Stimulated activated CD4-positive, alpha-beta T cell treated with anti-CD3 and anti-CD28 coated beads, Interleukin-2, amount 100 ng/mL, for 24 hours (primary cell): ENCODE data around the gene MYL3.

ENCODE experiments used
- DNase-seq, 2 donors: peaks; one replicate each; pipeline ENCODE4 v3.0.0-alpha.2; 2020

The MYL3 gene

DNA sequence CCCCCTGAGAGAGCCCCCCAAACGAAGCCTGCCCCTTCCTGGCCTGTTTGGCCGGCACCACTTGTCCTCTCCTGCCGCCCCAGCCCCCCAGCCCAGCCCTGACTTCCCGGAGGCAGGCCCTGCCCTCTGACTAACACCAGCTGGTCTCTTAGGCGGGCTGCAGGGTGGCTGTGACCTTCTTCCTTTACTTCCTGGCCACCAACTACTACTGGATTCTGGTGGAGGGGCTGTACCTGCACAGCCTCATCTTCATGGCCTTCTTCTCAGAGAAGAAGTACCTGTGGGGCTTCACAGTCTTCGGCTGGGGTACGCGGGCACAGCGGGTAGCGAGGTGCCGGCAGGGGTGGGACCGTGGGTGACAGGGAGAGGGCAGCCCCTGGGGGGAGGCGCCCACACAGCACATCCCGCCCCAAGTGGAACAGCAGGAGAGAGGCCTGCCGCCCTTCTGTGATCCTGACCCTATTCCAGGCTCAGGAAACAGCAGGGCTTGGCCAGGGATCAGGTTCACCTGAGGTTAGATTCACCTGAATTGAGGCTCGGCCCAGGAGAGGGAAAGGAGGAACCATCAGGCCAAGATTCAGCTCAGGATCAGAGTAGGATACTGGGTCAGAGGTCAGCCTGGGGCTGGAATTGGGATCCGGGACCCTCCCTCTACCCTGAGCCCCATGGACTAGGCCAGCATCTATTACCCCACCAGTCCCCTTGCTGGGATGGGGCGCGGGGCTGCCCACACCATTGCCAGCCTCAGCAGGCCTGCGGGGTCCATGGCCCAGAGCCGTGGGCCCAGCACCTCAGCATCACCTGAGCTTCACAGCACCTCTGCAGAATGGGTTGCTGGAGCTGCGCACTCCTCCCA lies 36.1 kb upstream of the MYL3 start:
- no peak for DNase-seq

DNA sequence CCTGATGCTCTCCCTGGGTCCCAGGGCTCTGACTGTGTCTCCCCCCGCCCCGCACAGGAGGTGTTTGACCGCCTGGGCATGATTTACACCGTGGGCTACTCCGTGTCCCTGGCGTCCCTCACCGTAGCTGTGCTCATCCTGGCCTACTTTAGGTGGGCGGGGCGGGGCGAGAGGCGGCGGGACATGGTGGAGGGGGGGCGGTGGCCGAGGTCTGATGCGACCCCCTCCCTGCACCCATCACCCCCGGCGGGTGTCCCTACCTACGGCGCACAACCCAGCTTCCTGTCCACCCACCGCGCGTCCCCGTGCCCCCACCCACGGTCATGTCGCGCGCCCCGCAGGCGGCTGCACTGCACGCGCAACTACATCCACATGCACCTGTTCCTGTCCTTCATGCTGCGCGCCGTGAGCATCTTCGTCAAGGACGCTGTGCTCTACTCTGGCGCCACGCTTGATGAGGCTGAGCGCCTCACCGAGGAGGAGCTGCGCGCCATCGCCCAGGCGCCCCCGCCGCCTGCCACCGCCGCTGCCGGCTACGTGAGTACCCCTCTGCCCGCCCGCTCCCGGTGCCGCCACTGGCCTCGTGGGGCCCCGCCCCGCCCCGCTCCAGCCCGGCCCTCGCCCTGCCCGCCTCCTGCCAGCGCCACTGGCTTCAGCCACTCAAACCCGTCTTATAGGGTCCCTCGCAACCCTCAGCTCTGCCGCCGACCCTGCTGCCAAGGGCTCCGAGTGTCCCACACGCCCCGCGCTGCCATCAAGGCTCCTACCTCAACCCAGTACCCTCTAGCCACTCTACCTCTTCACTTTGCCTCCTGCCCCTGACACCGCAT lies 35.3 kb upstream of the MYL3 start:
- DNase-seq = no peak

DNA sequence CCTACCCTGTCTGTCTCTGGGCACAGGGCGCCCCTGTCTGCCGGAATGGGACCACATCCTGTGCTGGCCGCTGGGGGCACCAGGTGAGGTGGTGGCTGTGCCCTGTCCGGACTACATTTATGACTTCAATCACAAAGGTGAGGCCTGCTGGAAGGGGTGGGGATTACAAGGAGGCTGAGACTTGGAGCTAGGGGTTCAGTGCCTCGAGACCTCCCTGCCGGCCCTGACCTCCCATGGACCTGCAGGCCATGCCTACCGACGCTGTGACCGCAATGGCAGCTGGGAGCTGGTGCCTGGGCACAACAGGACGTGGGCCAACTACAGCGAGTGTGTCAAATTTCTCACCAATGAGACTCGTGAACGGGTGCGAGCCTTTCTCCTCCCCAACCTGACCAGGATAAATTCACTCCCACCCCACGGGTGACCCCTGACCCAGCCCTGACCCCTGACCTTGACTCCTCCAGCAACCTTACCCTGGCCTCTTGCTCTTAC lies 34.6 kb upstream of the MYL3 start:
- no peak for DNase-seq

DNA sequence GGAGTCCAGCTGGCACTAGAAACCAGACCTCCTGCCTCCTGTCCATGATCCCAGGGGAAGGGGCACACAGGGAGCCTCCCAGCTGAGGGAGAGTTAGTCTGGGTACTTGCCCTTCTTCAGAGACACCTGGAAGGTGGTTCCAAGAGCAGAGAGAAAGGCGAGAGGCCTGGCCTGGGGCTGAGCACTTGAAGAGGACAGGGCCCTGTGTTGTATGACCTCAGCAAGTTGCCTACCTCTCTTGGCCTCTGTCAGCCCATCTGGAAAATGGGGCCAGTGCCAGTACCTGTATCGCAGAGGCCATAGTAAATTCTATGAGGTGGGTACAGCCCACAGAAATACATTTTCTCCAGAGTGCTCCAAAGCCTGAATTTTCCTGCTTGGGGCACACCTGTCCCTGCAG lies 33.8 kb upstream of the MYL3 start:
- DNase-seq = no peak

DNA sequence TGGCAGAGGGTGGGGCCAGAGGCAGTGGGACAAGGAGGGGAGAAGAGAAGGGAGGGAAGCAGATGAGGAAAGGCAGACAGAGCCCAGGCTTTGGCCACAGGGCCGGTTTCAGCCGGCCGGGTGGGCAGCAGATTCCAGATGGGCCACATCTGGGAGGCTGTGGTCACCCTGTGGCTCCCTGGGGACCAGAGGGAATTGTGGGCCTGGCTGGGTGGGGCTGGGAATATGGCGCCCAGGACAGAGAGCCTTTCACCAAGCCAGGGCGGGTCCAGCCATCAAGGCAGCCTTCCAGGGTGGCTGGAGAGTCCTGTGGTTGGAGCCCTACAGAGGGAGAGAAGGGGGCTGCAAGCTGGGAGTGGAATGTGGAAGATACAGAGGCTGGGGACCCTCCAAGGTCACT lies 33.1 kb upstream of the MYL3 start:
- DNase-seq = no peak

DNA sequence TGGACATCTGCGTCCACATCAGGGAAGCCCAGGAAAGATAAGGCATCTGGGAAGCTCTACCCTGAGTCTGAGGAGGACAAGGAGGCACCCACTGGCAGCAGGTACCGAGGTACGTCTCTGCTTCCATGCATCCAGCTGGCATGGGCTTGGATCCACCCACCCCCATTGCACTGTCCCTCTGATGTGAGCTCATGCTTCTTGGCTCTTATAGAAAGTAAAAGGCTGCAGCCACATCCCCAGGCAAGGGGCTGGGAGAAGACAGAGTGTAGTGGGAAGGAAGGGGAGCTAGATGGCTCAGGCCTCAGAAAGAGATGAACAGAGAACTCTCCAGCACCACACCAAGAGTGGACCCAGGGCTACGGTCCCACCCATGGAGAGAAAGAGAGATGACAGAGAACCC lies 32.5 kb upstream of the MYL3 start:
- DNase-seq = no peak

DNA sequence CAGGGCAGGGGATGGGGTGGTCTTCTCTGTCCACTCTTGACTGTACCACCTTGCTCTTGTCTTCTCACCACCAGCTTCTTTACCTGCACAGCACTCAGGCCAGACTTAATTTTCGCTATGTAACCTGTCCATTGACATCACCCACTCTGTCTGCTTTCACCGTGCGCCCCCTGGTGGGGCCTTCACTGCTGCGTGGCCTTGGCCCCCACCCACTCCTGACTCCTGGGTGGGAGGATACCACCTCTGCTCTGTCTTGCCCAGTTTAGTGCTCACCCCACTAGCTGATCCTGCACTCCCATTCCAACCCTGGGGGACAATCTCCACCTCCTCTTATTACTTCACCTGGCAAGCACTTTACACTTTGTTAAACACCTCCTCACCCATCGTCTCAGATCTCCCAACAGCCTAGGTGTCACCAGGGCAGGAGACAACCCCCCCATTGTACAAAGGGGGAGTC lies 32.0 kb upstream of the MYL3 start:
- DNase-seq = peak; percentile 86

DNA sequence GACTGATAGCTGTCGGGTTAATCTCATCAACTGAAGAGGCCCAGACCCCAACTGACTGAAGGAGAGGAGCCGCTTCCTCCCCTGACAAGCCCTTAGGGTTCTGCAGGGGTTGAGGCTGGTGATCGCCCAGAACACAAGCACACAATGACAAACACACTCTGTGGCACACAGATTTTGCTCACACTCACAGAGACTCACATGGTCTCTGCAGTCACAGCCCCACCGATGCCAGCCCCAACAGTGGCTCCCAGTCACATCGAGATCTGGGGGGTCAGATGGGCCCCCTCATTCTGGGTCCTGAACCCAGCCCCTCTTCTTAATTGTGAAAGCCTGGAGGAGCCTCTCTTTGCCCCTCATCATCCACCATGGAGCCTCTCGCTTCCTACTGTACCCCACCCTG lies 31.0 kb upstream of the MYL3 start:
- DNase-seq = no peak

DNA sequence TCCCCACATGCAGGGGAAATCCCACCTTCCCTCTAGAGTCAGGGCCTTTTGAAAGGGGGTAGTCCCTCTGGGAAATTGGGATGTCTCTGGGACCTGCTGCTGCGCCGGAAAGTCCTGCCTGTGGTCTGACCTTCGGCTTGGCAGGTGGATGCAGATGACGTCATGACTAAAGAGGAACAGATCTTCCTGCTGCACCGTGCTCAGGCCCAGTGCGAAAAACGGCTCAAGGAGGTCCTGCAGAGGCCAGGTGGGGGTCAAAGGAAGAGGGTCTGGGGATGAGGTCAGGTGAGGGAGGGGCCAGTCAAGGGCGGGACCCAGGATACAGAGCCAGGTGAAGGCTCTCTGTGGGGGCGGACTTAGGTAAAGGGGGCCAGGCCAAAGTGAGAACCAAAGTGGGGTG lies 30.5 kb upstream of the MYL3 start:
- DNase-seq = no peak

DNA sequence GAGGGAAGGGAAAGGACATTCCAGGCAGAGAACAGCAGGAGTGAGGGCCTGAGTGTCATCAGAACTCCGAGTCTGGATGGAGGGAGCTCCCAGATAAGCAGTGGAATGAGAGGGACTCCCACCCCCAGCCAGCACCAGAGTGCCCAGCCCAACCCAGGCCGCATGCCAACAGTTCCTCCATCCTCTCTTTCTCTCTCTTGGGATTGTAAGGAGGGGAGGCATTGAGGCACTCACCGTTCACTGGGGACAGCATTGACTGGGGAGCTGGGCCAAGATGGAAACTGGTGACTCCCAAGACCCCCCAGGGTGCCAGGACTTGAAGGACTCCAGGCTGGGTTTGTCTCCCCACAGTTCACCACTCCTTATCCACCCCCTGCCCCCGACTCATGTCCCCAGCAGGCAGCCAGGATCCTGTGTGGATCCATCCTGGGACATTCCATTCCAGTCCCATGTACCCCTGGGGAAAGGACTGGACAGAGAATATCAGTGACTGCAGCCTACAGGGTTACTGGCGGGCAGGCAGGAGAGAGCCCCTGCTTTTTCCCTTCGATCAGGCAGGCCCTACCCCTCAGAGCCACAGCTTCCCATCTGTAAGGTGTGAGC lies 30.0 kb upstream of the MYL3 start:
- no peak for DNase-seq

DNA sequence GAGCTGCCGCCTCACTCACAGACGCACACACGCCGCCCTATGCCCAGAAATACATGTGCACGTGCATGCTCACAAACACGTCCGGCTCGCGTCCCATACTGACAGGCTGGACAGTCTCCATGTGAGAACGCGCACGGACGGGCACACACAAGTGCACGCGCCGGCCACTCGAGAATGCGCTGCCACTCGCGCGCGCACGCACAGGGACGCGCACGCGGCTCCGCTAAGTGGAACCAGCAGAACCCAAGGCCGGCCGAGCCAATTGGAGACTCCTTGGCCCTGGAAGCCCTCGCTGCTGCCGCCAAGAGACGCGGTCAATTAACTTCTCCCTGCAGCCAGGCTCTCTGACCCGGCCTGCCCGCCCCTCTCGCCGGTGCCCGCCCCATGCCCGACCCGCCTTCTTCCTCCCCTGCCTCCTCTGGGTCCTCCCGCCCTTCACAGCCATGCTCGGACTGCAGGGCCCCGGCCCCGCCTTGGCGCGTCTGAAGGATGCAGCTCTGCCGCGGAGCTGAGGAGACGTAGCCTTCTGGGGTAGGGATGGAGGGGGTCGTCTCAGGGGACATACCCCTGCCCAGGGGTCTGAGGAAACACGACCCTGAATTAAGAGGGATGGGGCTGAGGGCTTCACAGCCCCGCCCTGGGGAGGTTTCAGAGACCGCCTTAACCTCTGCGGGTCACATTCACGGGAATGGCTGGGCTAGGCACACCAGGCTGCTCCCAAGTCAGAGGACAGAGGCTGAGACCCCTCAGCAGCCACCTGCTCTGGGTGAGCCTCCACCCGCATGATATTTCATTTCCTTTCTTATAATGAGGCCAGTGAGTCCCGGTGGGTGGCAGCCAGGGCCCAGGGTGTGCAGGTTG lies 29.3 kb upstream of the MYL3 start:
- peak in 1 of 2 donors; percentile 26 for DNase-seq

DNA sequence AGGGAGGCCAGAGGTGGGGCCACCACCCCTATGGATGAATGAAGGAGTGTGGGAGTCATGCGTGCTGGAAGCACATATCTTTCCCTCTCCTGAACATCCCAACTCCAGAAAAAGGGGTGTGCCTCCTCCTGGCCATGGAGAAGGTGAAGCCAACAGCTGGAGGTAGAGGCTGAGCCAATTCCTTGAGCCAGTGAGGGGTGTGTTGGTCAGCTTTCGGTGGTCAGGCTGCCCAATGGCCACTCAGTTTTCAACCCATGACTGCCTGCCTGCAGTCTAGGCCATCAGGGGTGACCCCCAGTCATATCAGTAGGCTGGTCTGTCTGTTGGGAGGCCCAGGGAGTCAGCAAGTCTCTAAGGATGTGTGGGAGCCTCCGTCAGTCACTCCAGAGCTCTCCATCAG lies 27.9 kb upstream of the MYL3 start:
- no peak for DNase-seq

DNA sequence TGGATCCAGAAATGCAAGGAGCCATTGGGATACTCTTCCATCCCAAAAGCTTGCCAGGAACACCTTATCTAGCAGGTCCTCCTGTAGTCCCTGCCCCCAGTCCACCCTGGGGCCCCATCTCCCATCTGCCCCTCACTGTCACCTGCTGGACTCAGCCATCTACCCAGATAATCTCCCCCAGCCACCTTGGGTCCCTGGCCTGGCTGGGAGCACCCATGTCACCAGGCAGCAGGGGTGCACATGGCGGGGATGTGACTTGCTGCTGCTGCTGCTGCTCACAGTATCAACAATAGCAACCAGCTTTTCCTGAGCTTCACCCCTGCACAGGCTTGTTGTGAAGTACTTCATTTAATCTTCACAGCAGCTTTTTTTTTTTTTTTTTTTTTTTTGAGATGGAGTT lies 26.9 kb upstream of the MYL3 start:
- no peak for DNase-seq

DNA sequence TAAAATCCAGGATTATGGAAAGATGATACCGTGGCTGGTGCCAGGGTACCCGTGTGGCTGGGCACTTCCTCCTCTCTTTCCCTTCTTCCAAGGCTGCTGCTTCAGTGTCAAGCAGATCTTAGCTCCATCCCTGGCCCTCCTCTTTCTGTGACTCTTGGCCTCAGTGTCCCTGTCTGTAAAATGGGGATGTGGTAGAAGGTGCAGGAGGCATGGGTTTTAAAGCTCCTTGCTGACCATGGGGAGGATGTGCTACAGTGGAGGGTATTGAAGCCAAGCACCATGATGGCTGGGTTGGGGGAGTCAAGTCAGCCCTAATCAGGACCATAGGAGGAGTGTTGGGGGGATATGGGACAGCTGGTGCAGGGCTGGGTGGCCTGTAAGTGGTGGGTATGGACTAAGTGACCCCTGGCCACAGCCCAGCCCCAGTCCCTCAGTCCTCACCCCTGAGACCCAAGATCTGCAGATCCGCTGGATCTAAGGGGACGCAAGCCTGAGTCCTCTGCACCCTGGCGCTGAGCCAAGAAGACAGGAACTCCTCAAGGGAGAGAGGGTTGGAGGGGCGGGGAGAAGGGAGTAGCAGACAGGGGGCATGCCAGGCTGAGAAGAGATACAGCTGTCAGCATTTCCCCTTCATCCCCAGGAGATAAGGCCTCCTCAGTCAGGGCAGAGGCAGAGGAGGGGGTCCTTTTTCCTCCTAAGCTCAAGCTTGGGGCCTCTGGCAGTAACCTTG lies 26.3 kb upstream of the MYL3 start:
- no peak for DNase-seq

DNA sequence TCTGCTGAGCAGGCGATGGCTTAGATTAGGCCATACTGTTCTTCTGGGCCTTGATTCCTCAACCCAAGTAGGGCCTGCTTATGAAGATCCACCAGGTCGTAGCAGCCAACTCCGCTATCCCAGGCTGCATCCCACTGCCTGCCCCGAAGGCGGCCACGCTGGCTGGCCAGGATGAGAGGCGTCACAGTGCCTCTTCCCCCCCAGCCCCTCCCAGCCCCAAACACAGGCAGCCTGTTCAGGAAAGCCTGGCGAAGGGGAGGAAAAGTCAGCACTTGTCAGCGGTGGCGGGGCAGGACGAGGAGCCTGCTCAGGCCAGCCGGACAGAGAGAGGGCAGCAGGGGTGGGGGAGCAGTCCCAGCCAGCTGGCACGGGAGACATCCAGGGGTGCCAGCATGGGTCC lies 25.5 kb upstream of the MYL3 start:
- no peak for DNase-seq

DNA sequence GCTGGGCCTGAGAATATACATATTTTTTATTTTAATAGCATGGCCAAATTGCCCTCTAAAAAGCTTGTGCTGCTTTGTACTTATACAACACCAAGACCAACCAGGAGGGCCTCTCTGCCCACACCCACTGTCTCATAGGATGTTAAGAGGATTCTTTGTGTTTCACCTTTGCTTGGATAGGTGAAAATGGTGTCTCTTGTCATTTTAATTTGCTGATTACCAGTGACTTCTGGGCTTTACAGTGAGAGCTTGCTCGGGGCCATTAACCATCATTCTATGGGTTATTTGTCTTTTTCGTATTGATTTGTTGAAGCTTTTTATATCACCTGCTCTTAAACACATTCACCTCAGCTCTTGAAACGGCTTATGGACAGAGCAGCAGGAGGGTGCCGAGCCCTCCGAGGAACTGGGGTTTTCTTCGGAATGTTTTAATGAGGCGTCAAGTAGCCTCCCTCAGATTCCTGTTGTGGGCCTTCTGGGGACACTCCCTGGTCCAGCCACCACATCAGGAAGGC lies 24.8 kb upstream of the MYL3 start:
- no peak for DNase-seq

DNA sequence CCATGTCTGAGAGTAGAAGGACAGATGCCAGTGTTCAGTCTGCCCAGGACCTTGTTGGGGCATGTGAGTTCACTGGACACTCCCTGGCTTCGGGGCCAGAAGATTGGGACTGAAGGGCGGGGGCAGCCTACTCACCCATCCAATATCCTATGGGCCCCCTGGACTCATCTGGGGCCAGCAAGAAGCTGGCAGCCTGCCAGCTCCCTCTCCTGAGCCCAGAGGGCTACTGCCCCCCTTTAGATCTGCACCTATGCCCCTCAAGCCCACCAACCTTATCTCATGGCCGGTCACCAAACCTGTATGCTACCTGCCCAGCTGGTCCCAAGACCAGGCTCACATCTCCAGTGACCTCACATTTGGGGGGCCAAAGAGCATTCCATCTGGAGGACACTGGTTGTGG lies 22.4 kb upstream of the MYL3 start:
- DNase-seq = no peak

DNA sequence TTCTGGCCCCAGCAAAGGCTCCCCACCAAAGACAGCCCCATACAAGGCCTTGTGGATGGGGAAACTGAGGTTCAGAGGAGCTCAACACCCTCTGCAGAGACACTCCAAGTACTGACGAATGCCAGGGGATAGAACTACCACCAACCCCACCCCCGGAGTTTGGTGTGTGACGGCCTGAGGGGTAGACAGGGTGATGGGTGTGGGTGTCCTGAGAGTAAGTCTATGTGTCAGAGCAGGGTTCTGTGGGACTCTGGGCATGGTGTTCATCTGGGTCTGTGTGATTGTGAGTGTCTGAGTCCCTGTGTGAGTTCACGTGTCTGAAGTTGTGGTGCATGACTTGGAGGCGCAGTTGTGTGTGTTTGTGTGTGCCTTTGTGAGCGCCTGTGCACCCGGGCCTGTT lies 21.7 kb upstream of the MYL3 start:
- no peak for DNase-seq

DNA sequence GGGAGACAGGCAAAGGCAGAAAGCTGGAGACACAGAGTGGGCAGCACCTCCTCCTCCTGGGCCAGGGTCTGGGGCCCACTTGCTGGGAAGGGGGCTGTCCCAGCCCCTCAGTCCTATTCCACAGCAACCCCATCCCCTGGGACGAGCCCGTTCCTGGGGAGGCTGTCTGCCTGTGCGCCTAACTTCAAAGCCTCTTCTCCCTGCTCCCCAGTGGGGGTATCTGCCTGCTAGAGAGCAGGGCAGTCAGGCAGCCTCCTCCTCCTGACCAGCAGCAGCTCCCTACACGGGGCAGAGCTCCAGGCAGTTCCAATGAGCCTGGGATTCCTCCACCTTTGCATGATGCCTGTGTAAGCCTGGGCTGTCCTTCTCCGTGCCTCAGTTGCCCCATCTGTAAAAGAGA lies 21.2 kb upstream of the MYL3 start:
- DNase-seq = no peak

DNA sequence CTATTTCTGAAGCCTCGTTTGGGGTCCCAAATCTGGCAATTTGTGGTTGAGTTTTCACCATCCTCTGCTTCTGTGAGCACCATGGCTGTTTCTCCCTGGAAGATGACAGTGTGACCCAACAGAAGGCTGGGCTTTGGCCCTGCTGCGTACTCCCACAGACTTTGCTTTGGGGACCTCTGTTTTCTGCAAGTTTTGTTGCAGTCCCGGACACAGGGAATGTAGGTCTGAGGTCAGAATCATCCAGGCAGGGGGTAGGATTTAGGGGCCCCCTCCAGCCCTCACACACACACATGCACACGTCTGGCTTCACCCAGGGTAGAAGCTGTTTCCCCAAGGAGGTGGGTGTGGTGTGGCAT lies 20.6 kb upstream of the MYL3 start:
- DNase-seq = no peak

DNA sequence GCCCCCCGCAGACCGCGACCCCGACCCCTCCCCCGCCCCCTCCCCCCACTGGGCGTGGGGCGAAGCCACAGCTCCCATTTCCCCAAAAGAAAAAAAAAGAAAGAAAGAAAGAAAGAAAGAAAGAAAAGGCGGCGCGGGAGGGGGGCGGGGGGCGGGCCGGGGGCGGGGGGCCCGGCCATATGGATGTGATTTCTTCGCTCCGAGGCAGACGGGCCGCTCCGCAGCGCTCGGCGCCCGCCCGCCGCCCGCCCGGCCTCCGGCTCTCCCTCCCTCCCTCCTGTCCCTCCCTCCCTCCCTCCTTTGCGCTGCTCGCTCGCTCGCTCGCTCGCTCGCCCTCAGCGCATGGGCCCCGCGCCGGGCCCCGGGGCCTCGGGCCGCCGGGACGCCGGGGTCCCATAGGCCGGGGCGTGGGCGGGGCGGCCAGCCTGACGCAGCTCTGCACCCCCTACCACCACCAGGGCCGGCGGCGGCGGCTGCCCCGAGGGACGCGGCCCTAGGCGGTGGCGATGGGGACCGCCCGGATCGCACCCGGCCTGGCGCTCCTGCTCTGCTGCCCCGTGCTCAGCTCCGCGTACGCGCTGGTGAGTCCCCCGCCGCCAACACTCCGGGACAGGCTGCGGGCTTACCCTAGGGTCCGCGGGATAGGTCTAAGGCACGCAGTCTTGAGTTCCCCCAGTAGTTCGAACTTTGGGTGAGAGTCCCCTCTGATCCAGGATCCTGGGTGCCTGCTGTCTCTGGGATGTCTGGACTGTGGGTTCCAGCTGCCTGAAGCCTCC lies 20.0 kb upstream of the MYL3 start:
- peak in 1 of 2 donors; percentile 21 for DNase-seq
